HTERT RPE-1 (cell line): ENCODE data around the gene KRT14.
"Not testable (repeated sequence)": the region's sequence is repeated elsewhere in the genome, so short reads cannot be mapped to it uniquely, and the experiment has no call there.

Experiments used
- in situ Hi-C: fragments of 300-500 bp; cut with MboI; formaldehyde crosslinking; loops from 4 replicates; pipeline ENCODE4 v1.14.3; 2020; ENCODE audit warnings: low sequenced_read_pairs

Gene KRT14

DNA sequence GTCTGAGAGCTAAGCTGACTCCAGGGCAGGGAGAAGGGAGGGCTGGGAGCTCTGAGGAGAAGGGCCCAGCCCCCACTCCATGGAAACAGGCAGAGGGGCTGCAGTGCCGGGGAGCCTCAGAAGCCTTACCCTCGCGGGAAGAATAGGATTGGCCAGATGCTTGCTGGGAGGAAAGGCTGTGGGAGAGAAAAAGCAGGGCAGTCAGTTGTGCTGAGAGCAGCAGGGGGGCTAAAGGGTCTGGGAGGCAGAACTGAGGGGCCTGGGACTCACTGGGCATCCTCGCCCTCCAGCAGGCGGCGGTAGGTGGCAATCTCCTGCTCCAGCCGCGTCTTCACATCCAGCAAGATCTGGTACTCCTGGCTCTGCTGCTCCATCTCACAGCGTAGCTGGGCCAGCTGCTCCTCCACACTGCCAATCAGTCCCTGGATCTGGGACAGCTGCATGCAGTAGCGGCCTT, 23.4 kb upstream of the KRT14 start:
- in situ Hi-C loops: not testable (repeated sequence)

DNA sequence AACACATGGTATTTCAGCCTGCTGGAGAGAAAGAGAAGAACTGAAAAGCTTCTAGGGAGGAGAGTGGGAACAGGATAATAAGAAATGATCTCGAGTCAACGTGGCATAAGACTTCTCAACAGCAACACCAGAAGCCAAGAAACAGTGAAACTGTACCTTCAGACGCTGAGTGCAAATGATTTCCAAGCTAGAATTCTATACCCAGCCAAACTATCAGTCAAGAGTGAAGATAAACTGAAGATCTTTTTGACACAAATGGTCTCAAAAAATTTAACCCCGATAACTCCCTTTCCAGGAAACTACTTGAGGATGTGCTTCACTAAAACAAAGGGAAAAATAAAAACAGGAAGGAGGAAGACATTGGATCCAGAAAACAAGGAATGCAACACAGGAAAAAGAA, 20.2 kb upstream of the KRT14 start:
- in situ Hi-C loops: not testable (repeated sequence)

DNA sequence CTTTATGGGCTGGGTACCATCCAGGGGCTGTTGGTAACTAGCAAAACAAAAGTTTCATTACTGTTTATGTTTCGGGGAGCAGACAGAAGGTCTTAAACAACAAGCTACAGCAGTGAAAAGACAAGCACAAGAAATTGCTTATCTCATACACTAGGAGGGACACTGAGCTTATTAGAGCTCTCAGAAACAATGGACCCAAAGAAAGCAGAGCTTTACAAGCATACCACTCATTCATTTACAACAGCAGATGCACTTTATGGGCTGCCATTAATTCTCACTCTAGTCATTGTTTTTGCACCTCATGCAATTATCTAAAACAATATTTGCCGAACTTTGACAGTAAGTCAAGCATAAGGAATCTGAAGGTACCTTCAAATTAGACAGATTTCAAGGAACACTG, 15.8 kb upstream of the KRT14 start:
- in situ Hi-C loops: no loop called here

DNA sequence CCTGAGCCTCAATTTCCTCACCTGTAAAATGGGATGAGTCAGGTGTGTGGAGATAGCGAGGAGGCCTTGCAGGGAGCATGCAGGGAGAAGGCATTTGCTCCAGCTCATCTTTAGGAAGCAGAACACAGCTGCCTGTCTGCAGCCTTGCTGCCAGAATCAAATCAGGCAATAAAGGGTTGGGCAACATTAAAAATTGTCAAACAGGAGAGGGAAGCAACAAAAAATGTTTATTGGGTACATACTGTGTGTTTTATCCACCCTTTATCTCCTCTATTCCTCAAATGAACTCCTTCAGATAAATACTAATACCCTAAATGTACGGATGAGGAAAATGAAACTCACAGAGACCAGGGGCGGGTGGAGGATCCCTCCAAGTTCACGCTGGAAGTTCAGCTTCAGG, 13.6 kb upstream of the KRT14 start:
- in situ Hi-C loops: no loop called here

DNA sequence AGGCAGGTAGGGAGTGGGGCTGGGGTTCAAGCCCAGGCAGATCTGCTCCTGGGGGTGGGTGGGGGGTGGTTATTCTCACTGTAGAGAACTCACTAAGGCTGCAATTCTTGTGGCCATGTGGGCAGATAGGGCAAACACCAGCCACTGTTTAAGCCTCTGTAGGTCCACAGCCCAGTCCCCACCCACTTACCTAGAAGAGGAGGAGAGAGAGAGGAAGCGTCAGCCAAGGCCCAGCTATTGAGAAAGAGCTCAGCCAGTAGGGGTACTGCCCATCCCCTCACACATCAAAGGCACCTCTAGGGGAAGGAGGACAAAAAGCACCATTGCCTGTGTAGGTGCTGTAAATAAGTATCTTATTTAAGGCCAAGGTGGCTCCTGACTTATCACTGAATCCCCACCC, 13.0 kb upstream of the KRT14 start:
- in situ Hi-C loops: no loop called here

DNA sequence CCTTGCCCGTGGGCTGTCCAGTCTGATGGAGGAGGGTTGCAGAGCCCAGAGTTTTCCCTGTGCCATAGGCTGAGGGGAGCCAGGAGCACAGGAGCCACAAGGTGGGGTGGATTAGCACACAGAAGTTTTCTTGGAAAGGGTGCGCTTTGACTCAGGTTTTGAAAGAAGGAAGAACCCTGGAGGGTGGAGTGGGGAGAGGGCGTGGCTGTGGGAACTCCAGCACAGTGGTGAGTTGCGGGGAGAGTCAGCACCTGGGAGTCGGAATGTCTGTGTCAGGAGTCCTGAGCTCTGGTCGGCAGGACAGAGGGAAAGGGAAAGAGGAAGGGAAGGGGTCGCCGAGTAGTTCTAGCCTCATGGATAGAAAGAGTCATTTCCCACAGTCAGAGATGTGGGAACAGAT, 8.9 kb upstream of the KRT14 start:
- in situ Hi-C loops: no loop called here

DNA sequence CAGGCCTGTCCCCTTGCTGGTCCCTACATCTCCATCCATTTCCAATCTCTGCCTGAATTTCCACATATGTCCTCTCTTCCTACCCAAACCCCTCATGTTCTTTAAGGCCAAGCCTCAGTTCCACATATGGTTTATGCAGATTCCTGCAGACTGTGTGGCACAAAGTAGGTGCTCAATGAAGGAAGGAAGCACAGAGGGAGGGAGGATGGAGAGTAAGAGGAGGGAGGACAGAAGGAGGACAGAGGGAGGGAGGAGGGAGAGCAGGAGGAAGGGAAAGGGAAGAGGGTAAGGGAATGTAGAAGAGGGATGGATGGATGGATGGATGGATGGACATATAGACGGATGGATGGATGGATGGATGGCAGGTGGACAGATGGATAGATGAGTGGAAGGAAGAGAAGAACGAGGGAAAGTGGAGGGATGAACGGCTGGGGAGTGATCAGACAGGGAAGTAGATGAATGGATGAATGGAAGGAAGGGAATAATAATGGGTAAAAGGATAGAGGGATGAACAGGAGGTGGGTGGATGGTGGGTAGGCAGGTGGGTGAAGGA, 7.7 kb upstream of the KRT14 start:
- in situ Hi-C loops: no loop called here

DNA sequence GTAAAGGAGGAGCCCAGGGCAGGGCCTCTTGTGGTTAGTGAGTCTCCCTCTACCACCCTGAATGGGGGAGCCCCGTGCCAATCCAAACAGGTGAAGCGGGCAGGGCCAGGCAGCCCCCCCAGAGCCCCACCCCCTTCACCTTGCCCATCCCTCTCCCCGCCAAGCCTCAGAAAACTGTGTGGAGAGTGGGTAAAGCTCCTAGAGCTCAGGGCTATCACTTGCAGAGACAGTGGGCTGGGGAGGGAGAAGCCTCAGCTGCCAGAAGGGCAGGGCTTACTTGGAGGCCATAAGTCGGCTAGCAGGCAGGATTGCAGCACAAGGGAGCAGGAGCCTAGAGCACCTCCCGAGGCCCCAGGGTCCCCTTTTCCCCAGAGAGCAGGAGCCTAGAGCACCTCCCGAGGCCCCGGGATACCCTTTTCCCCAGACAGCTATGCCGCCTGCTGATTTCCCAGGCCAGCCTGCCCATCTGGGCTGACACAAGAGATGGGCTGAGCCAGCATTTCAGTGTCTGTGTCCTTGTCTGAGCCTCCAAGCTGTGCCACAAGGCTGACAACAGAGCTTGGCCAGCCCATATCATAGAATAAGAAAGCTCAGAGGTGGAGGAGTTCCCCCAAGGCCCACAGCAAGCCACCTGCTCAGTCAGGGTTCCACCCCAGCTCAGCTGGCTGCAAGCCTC, 6.7 kb upstream of the KRT14 start:
- in situ Hi-C loops: no loop called here

DNA sequence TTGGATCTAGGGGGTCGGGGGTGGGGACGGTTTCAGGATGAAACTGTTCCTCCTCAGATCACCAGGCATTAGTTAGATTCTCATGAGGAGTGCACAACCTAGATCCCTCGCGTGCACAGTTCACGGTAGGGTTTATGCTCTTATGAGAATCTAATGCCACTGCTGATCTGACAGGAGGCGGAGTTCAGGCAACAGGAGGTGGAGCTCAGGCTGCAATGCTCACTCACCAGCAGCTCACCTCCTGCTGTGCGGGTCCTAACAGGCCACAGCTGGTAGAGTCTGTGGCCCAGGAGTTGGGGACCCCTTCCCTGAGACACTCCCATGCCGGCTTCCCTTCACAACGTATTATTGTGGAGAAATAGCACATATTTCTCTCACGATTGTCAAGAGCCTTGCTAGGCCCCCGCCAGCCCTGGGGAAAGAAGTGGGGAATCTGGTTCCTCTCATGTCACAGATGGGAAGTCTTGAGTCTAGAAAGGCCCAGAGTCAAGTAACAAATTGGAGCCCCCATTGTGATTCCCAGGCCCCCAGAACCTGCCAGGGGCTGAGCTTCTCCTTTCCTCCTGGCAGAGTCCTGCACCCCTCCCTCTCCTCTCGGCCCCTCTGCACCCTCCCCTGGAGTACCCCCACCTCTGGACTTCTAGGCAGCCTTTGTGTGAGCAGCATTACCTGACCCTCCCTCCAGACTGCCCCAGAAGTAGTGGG, 6.1 kb upstream of the KRT14 start:
- in situ Hi-C loops: no loop called here

DNA sequence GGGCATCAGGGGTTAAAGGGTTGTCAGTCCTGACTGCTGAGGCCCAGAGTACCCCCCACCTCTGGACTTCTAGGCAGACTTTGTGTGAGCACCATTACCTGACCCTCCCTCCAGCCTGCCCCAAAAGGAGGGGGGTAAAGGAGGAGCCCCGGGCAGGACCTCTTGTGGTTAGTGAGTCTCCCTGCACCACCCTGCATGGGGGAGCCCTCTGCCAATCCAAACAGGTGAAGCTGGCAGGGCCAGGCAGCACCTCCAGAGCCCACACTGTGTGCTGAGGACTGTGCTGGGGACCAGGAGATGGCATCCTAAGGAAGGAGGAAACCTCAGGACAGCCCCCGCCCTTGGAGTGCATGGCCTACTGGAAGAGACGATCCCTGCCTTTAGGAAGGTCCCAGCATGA, 2.6 kb upstream of the KRT14 start:
- in situ Hi-C loops: no loop called here

DNA sequence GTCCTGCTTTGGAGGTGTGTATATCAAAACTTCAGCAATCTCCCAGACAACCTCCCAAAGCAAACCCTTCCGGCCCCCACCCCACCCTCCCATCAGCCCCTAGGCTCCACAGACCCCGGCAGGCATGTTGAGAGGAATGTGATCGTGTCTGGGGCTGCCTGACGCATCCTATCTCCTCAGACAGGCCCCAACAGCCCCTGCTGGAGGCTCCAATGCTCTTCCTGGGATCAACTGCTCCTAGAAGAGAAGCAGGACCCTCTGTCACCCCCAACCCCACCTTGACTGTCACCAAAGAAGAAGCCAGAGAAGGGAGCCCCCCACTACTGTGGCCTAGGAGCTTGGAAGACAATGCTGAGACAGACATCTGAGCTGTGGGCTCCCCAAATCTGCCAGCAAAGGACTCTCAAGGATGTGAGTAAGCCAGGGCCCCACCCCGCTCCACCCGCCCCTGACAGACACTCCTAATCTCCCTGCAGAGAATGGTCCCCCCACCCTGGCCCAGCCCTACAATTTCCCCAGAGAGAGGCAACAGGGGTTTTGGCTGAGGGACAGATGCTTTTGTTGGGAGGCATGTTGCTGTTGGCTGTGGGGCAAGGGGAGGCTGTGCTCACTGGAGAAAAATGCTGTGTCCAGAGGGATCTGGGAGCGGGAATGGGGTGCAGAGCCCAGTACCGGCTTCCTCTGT, 1.6 kb upstream of the KRT14 start:
- in situ Hi-C loops: no loop called here

DNA sequence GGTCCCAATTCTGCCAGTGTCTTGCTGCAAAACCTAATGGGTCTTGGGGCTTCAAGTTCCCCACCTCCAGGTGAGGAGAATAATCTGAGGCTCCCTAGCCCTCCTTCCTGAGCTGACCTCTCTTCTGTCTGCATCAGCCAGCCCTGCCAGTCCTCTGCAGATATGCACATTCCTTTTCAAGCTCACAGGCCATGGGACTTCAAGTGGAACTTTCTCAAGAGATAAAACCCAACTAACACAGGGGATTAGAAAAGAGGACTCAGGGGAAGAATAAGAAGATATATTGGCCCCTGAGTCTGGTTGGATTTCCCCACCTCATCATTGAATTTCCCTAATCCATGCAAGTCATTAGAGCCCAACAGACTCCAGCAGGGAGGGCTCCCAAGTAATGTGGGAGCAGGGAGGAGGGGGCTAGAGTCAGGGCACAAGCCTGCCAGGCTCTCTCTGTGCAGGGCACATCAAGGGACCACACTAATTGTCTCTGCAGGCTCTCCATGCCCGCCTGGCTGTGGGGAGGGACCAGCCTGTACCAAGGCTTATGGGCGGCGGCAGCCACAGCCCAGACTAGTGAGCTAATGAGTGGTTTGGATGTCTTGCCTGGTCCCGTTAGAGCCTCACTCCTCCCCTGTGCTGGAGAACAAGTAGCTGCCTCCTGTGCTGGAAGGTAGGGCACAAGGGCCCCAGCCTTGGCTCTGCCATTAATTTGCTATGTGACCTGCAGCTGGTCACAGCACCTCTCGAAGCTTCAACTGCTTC, 1.2 kb downstream of the KRT14 start:
- in situ Hi-C loops: no loop called here

DNA sequence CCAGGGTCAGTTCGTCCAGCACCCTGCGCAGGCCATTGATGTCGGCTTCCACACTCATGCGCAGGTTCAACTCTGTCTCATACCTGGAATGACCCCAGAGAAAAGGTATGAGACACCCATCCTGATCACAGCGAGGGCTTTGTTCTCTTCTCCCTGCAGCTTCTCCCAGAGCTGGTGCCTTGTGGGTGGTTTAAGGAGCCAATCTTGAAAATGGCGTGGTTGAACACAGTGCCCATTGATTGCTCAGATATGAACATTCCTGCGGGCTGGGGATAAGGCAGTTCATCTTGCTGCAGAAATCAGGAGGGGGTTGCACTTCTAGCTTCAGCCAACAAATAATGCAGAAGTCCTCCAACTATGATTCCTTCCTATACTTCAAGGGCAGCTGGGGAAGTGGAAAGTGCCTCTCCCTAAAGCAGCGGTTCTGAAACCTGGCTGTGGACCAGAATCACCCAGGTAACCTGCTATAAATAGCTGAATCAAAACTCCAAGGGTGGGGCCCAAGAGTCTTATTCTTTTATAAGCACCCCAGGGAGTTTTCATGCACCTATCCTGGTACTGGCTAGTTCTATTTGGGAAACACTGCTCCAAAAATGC, 2.3 kb downstream of the KRT14 start:
- in situ Hi-C loops: not testable (repeated sequence)

DNA sequence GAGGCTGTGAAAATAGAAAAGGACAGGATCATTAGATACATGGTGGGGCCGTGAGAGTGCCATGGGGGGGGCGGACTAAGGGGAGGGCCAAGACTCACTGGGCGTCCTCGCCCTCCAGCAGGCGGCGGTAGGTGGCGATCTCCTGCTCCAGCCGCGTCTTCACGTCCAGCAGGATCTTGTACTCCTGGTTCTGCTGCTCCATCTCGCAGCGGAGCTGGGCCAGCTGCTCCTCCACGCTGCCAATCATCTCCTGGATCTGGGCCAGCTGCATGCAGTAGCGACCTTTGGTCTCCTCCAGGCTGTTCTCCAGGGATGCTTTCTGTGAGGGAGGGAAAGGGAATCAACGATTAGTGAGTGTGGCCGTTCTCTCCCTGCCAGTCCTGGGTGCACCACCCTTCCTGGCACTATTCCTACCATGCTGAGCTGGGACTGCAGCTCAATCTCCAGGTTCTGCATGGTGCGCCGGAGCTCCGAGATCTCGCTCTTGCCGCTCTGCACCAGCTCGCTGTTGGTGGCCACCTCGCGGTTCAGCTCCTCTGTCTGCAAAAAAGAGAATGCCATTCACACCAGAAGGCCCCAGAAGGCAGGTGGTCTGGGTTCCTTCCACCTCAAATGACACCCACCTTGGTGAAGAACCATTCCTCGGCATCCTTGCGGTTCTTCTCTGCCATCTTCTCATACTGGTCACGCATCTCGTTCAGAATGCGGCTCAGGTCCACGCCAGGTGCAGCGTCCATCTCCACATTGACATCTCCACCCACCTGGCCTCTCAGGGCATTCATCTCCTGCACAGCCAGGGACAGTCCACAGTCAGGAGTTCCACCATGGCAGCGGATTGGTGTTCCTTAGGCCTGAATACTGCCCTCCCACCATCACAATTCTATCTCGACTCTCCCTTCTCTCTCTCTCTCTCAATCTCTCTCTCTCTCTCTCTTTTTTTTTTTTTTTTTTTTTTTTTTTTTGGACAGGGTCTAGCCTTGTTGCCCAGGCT, 3.3 kb downstream of the KRT14 start:
- in situ Hi-C loops: no loop called here

DNA sequence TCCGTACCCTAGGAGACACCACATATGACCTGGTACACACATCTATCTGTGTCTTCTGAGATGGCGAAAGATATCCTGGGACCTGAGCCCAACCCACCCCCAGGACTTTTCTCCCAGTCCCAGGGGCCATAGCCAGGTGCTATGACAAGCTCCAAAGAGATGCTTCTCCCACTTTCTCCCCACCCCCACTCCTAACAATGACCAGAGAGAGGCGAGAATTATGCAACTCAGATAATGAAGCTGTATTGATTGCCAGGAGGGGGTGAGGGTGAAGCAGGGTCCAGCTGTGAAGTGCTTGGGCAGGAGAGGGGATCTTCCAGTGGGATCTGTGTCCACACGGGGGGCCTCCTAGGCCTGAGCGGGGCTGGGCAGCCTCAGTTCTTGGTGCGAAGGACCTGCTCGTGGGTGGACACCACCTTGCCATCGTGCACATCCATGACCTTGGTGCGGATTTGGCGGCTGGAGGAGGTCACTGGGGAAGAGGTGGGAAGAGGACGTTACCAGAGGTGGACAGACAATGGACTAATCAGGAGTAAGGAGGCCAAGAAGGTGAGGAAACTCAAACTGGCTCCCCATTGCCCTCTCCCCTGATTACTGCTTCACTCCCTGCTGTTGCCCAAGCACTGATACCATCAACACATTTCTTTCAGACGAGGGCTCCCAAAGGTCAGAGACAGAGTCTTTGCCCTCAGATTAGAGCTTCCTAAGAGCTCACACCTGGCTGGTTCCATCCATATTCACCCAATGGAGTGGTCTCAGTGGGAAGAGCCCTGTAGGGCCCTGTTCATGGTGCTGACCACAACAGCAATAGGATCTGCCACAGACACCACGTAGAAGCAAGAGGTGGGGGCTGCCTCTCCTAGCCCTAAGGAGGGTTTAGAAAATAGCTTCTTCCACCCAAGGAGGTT, 4.4 kb downstream of the KRT14 start:
- in situ Hi-C loops: not testable (repeated sequence)

DNA sequence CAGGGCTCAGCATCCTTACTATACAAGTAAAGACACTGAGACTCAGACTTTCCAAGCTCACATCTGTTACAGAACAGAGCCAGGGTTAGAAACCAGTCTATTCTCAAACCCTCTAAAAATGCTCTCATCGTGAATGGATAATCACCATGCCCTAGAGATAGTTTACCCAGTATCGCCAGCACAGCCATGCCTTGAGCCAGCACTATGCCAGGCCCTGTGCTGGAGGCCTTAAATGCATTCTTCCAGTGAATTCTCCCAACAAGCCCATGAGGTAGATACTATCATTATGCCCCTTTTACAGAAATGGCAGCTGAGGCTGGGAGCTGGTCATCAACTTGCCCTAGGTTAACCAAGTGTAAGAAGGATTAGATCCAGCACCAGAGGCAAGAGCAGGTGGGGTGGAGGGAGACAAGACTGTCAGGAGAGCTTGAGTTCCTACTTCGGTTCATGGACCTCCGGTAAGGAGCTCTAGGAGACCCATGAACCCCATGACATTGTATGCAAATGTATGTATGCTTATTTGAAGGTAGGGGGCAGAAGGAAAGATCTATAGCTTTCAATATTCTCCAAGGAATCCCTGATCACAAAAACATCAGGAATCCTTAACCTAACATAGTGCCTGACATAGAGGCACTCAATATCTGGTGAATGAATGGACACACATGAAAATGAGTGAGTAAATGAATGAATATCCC, 5.2 kb downstream of the KRT14 start:
- in situ Hi-C loops: no loop called here

DNA sequence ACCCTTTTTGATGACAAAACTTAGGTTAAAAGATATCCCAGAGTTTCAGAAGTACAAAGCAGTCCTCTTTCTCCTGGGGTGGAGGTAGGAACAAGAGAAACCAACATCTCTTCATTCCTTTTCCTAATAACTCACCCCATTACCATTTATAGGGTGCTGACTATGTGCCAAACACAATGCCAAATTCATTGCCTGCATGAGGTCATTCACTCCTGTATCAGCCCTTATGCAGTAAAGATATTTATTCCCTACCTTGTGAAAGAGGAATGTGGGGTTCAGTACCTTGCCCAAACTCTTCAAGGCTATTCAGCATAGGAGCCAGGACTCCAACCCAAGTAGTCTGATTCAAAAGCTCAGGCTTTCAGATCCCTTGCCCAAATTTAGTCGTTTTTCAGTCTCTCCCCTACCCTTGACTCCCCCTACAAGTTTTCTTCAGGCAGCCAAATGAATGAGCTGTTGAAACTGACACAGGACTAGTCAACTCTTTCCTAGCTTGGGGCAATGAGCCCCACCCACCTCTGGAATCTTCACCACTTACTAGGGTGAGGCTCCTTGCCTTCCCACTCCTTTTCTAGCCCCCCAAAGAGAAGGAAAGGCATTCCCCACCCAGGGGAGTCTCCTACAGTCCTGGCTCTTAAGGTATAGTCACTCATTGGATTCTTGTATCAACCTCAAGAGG, 5.9 kb downstream of the KRT14 start:
- in situ Hi-C loops: no loop called here
